K562 (cell line): ENCODE results near the gene THYN1. TPM values are rescaled to one million over a fixed set of nuclear protein-coding genes. Genes with fewer than 3 reads are reported as not detected.

Experiments used
- ARID3B ChIP-seq: fragments of 250-450 bp; sonication (Bioruptor Pico); IDR thresholded peaks from 2 replicates; pipeline ENCODE4 v1.4.0; 2020; ENCODE audit warnings: borderline replicate concordance
- BRD4 ChIP-seq: fragments of 200-600 bp; sonication (generic); IDR thresholded peaks from 2 replicates; pipeline ENCODE4 v1.6.1; 2017; ENCODE audit warnings: inconsistent platforms
- E2F5 ChIP-seq: sonication (generic); formaldehyde crosslinking; IDR thresholded peaks from 2 replicates; pipeline ENCODE4 v1.8.0; 2022; ENCODE audit warnings: mild to moderate bottlenecking, missing genetic modification reagents
- ELF1 ChIP-seq: fragments of 200-800 bp; sonication (Bioruptor generic); IDR thresholded peaks from 2 replicates; pipeline ENCODE4 v1.6.1; 2016; ENCODE audit warnings: missing genetic modification characterization, missing compliant biosample characterization
- GATAD2A ChIP-seq: fragments of 450-650 bp; IDR thresholded peaks from 2 replicates; pipeline ENCODE4 v1.6.1; 2017
- KLF10 ChIP-seq: fragments of 250-450 bp; sonication (Bioruptor Pico); IDR thresholded peaks from 2 replicates; pipeline ENCODE4 v1.6.1; 2021; ENCODE audit warnings: matching md5 sums
- NCOA6 ChIP-seq: fragments of 450-650 bp; IDR thresholded peaks from 2 replicates; pipeline ENCODE4 v1.6.1; 2017; ENCODE audit warnings: mild to moderate bottlenecking
- PCBP1 ChIP-seq: fragments of 200-400 bp; formaldehyde crosslinking; IDR thresholded peaks from 2 replicates; pipeline ENCODE4 v1.6.1; 2018; ENCODE audit warnings: mild to moderate bottlenecking, low read depth, low read length; ENCODE audit not compliant: poor library complexity, severe bottlenecking
- PKNOX1 ChIP-seq: fragments of 450-650 bp; IDR thresholded peaks from 2 replicates; pipeline ENCODE4 v1.6.1; 2016
- RAD21 ChIP-seq, 2 experiments: fragments of 250-450 bp in 1 of 2; fragments of 450-650 bp in 1 of 2; sonication (Bioruptor Pico) in 1 of 2; formaldehyde crosslinking in 1 of 2; IDR thresholded peaks in 1 of 2; conservative IDR thresholded peaks in 1 of 2; 2 replicates each; pipeline versions ENCODE4 v1.4.0 to v1.8.0; 2020 to 2022; ENCODE audit warnings: mild to moderate bottlenecking in 2 of 2, moderate library complexity in 1 of 2
- TCF3 ChIP-seq: sonication (generic); formaldehyde crosslinking; IDR thresholded peaks from 2 replicates; pipeline ENCODE4 v1.4.0; 2020; ENCODE audit warnings: mild to moderate bottlenecking, missing genetic modification reagents
- ZBTB11 ChIP-seq, 3 experiments: fragments of 200-800 bp in 1 of 3; fragments of 250-450 bp in 1 of 3; fragments of 450-650 bp in 1 of 3; sonication (Bioruptor Pico) in 1 of 3; sonication (Bioruptor generic) in 1 of 3; formaldehyde crosslinking in 1 of 3; IDR thresholded peaks; 2 replicates each; pipeline versions ENCODE4 v1.6.1 to v1.8.0; 2016 to 2022; ENCODE audit warnings: mild to moderate bottlenecking in 2 of 3, missing genetic modification characterization in 2 of 3, missing compliant biosample characterization in 1 of 3, moderate library complexity in 1 of 3
- ZBTB8A ChIP-seq: fragments of 450-650 bp; IDR thresholded peaks from 2 replicates; pipeline ENCODE4 v1.6.1; 2018; ENCODE audit warnings: mild to moderate bottlenecking, moderate library complexity; ENCODE audit not compliant: partially characterized antibody
- ZNF175 ChIP-seq: fragments of 200-800 bp; sonication (Bioruptor generic); IDR thresholded peaks from 2 replicates; pipeline ENCODE4 v1.6.1; 2016; ENCODE audit warnings: low read depth, mild to moderate bottlenecking, missing genetic modification characterization, missing compliant biosample characterization
- ZNF263 ChIP-seq: sonication (generic); formaldehyde crosslinking; IDR thresholded peaks from 2 replicates; pipeline ENCODE4 v1.8.0; 2022; ENCODE audit warnings: mild to moderate bottlenecking, missing genetic modification reagents, borderline replicate concordance
- ZNF395 ChIP-seq: fragments of 200-800 bp; sonication (Bioruptor generic); IDR thresholded peaks from 2 replicates; pipeline ENCODE4 v1.6.1; 2017; ENCODE audit warnings: missing genetic modification characterization, missing compliant biosample characterization
- ZNF584 ChIP-seq: fragments of 200-800 bp; sonication (Bioruptor generic); IDR thresholded peaks from 2 replicates; pipeline ENCODE4 v1.6.1; 2016; ENCODE audit warnings: low read depth, mild to moderate bottlenecking, missing genetic modification characterization, missing compliant biosample characterization
- ZNF644 ChIP-seq: fragments of 200-800 bp; sonication (Bioruptor generic); IDR thresholded peaks from 2 replicates; pipeline ENCODE4 v1.6.1; 2016; ENCODE audit warnings: low read depth, missing genetic modification characterization, missing compliant biosample characterization
- polyA plus RNA-seq, 8 experiments: library from polyadenylated mRNA; depleted of rRNA in 4 of 8; stranded (reverse) in 5 of 8; unstranded in 3 of 8; fragments of >200 nt; fragmentation: Nextera tagmentation in 2 of 8; fragmentation: Illumina TruSeq in 1 of 8; extraction: Ambion mirVana in 2 of 8; extraction: Trizol in 1 of 8; gene quantifications; 2 replicates each; pipeline versions ENCODE4 v1.2.1 to v1.2.3, GENCODE V29; 2011 to 2014; ENCODE audit warnings: inconsistent platforms in 1 of 8, missing spikeins in 1 of 8
- total RNA-seq, 7 experiments: library from RNA; depleted of rRNA in 6 of 7; stranded (reverse); fragments of >200 nt in 6 of 7; fragmentation: Illumina TruSeq in 2 of 7; extraction: Trizol in 2 of 7; gene quantifications; 2 replicates each; pipeline versions ENCODE4 v1.2.1 to v1.2.3, GENCODE V29; 2011 to 2021; ENCODE audit warnings: low replicate concordance in 1 of 7

The THYN1 gene
- total and polyA plus RNA-seq, 9 of the 15 experiments (the other 6 are each of a cell fraction or from before 2014, with no cell fraction given) = 54.9 to 279 (median 104) TPM

GRCh38 chr11:134253188-134253993 lies at the start of gene THYN1, which contains the start of gene ACAD8 (continued):
- TF ChIP-seq ZNF584 (CRISPR knock-in tag) (no peak), NCOA6 (no peak), ZNF644 (tag) (peak; percentile 88), ZNF175 (CRISPR knock-in tag) (peak; percentile 52; the same call in 1 of the 2 replicates), E2F5 (CRISPR knock-in tag) (no peak), BRD4 (no peak), GATAD2A (no peak), TCF3 (no peak), ARID3B (CRISPR knock-in tag) (no peak), ZNF263 (CRISPR knock-in tag) (no peak), KLF10 (CRISPR knock-in tag) (no peak), ZBTB11 (CRISPR knock-in tag; IDR thresholded peaks at IDR 0.05) (peak in 1 of 3 experiments; percentile 86; a peak in 2 of 6 replicates), ZNF395 (CRISPR knock-in tag) (peak; percentile 61; the same call in 1 of the 2 replicates), ELF1 (tag) (no peak), RAD21 (CRISPR knock-in tag; conservative IDR thresholded peaks at IDR 0.05 in 1 of 2, IDR thresholded peaks at IDR 0.05 in 1 of 2) (no peak; a peak in 1 of 4 replicates), PCBP1 (peak; percentile 42), ZBTB8A (no peak), PKNOX1 (no peak)
